Measurements from ENCODE around the gene KIF26B. TPM values are rescaled to one million over a fixed set of nuclear protein-coding genes. Genes with fewer than 3 reads are reported as not detected.

Gene KIF26B
- total RNA-seq, 2 donors from 2014 or later, result 0.83 to 1.3 TPM

GRCh38 chr1:245370175-245370825 lies 215.5 kb downstream of the KIF26B start:
- Histone ChIP-seq H3K9me3 (no peaks in the 10 kb centered on the region), H3K36me3 (no peaks in the 10 kb centered on the region), H3K4me1 (no peaks in the 10 kb centered on the region), H3K4me3 (no peak overlapping the region), H3K27ac (no peak overlapping the region), H3K27me3 (no peaks in the 10 kb centered on the region)
- DNase-seq (ENCODE audit: low spot score), result no peak
- TF ChIP-seq CTCF (IDR thresholded peaks at IDR 0.05), result no peak

GRCh38 chr1:245370905-245371581 lies 216.3 kb downstream of the KIF26B start:
- Histone ChIP-seq H3K27ac (no peak overlapping the region), H3K4me3 (no peak overlapping the region), H3K4me1 (no peaks in the 10 kb centered on the region), H3K27me3 (no peaks in the 10 kb centered on the region), H3K9me3 (no peaks in the 10 kb centered on the region), H3K36me3 (no peaks in the 10 kb centered on the region)
- no peak for DNase-seq (ENCODE audit: low spot score)
- TF ChIP-seq CTCF (IDR thresholded peaks at IDR 0.05), result no peak

- no peaks in the 10 kb centered on the region for H3K4me1 ChIP-seq
- no peaks in the 10 kb centered on the region for H3K9me3 ChIP-seq
- no peak for TF ChIP-seq CTCF (IDR thresholded peaks at IDR 0.05)
- H3K36me3 ChIP-seq, result no peaks in the 10 kb centered on the region
- H3K4me3 ChIP-seq, result no peak overlapping the region
- no peak for DNase-seq (ENCODE audit: low spot score)
- H3K27me3 ChIP-seq, result no peaks in the 10 kb centered on the region
- H3K27ac ChIP-seq, result no peak overlapping the region
Observed at GRCh38 chr1:245373131-245373530, 218.3 kb downstream of the KIF26B start.

- Histone ChIP-seq H3K9me3 (no peaks in the 10 kb centered on the region), H3K27ac (no peak overlapping the region), H3K27me3 (no peaks in the 10 kb centered on the region), H3K36me3 (no peaks in the 10 kb centered on the region), H3K4me3 (no peak overlapping the region), H3K4me1 (no peaks in the 10 kb centered on the region)
- TF ChIP-seq CTCF (IDR thresholded peaks at IDR 0.05), result no peak
- DNase-seq (ENCODE audit: low spot score), result no peak
Observed at GRCh38 chr1:245375789-245376460, 221.1 kb downstream of the KIF26B start.

- Histone ChIP-seq H3K4me1 (no peaks in the 10 kb centered on the region), H3K27ac (no peak overlapping the region), H3K4me3 (no peak overlapping the region), H3K27me3 (no peaks in the 10 kb centered on the region), H3K36me3 (no peaks in the 10 kb centered on the region), H3K9me3 (no peaks in the 10 kb centered on the region)
- TF ChIP-seq CTCF (IDR thresholded peaks at IDR 0.05), result no peak
- DNase-seq (ENCODE audit: low spot score), result no peak
Observed at GRCh38 chr1:245377854-245378253, 223.1 kb downstream of the KIF26B start.
